ENCODE measurements around the gene BCL2L1.

GRCh38 chr20:31676609-31676989 is 46.1 kb downstream of the BCL2L1 start:
- TF ChIP-seq CTCF (IDR thresholded peaks at IDR 0.05) (no peak), EP300 (IDR thresholded peaks at IDR 0.05) (no peak)

Measured in ovary (tissue), 3 donors.